HFFc6 (cell line): ENCODE data around the gene SPAG4. TPM values are rescaled to one million over a fixed set of nuclear protein-coding genes. Genes with fewer than 3 reads are reported as not detected.

Experiments
- DNase-seq: peaks from one replicate; pipeline ENCODE4 v3.0.0-alpha.2; 2018
- H3K27ac Mint-ChIP-seq: 2 replicates; pipeline ENCODE4 v1.8.0; 2020; ENCODE audit warnings: mild to moderate bottlenecking, mixed read lengths
- H3K27me3 Mint-ChIP-seq: 2 replicates; pipeline ENCODE4 v1.8.0; 2021; ENCODE audit warnings: mild to moderate bottlenecking, moderate library complexity, mixed read lengths; ENCODE audit not compliant: insufficient read depth
- H3K36me3 Mint-ChIP-seq: 2 replicates; pipeline ENCODE4 v1.8.0; 2021; ENCODE audit warnings: low read depth, mixed read lengths
- H3K4me1 Mint-ChIP-seq: 2 replicates; pipeline ENCODE4 v1.8.0; 2020; ENCODE audit warnings: low read depth, mixed read lengths
- H3K4me3 Mint-ChIP-seq: 2 replicates; pipeline ENCODE4 v1.8.0; 2020; ENCODE audit warnings: mild to moderate bottlenecking, moderate library complexity, mixed read lengths
- H3K9me3 Mint-ChIP-seq: 2 replicates; pipeline ENCODE4 v1.8.0; 2020; ENCODE audit warnings: mild to moderate bottlenecking, mixed read lengths
- total RNA-seq, 6 experiments: library from RNA; stranded (reverse); fragmentation: NEBNext Ultra II Directional; extraction: Animal tissue kit (Norgen Biotek cat#: 25700); gene quantifications; 2 replicates in 1 of 6; 3 replicates in 5 of 6; pipeline ENCODE4 v1.2.3, GENCODE V29; 2021
- TF ChIP-seq, protein P1 (sequence below): fragments of 200-600 bp; sonication (generic); IDR thresholded peaks from 2 replicates; pipeline ENCODE4 v1.5.0; 2021; ENCODE audit warnings: antibody characterized with exemption, mild to moderate bottlenecking

Gene SPAG4
- total RNA-seq, 6 experiments from 2014 or later, result 2.2 to 3.6 (median 2.8) TPM

DNA sequence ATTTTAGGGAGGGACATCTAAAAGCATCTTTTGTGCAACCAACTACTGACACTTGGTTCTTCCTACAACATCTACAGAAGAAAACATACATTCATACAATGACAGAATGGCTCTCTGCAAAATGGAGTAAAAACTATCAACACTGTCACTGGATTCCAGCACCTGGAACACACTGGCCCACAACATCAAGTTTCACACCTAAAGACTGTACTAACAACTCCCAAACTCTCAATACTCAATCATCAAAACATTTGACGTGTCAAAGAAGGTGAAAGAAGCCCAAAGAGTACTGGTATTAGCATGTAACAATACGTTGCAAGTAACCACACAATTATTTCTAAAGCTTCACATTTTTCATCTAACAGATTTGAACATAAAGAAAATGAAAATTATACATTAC is 46.9 kb downstream of the SPAG4 start:
- Mint-ChIP-seq H3K27me3 (peaks cover 2% of the 10 kb centered on the region), H3K36me3 (peaks cover 22% of the 10 kb centered on the region), H3K4me3 (peak overlapping the region; percentile 89), H3K9me3 (no peaks in the 10 kb centered on the region), H3K4me1 (peaks cover 53% of the 10 kb centered on the region), H3K27ac (peak overlapping the region; percentile 69)
- TF ChIP-seq, protein P1, sequence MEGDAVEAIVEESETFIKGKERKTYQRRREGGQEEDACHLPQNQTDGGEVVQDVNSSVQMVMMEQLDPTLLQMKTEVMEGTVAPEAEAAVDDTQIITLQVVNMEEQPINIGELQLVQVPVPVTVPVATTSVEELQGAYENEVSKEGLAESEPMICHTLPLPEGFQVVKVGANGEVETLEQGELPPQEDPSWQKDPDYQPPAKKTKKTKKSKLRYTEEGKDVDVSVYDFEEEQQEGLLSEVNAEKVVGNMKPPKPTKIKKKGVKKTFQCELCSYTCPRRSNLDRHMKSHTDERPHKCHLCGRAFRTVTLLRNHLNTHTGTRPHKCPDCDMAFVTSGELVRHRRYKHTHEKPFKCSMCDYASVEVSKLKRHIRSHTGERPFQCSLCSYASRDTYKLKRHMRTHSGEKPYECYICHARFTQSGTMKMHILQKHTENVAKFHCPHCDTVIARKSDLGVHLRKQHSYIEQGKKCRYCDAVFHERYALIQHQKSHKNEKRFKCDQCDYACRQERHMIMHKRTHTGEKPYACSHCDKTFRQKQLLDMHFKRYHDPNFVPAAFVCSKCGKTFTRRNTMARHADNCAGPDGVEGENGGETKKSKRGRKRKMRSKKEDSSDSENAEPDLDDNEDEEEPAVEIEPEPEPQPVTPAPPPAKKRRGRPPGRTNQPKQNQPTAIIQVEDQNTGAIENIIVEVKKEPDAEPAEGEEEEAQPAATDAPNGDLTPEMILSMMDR, result no peak
- DNase-seq, result no peak

DNA sequence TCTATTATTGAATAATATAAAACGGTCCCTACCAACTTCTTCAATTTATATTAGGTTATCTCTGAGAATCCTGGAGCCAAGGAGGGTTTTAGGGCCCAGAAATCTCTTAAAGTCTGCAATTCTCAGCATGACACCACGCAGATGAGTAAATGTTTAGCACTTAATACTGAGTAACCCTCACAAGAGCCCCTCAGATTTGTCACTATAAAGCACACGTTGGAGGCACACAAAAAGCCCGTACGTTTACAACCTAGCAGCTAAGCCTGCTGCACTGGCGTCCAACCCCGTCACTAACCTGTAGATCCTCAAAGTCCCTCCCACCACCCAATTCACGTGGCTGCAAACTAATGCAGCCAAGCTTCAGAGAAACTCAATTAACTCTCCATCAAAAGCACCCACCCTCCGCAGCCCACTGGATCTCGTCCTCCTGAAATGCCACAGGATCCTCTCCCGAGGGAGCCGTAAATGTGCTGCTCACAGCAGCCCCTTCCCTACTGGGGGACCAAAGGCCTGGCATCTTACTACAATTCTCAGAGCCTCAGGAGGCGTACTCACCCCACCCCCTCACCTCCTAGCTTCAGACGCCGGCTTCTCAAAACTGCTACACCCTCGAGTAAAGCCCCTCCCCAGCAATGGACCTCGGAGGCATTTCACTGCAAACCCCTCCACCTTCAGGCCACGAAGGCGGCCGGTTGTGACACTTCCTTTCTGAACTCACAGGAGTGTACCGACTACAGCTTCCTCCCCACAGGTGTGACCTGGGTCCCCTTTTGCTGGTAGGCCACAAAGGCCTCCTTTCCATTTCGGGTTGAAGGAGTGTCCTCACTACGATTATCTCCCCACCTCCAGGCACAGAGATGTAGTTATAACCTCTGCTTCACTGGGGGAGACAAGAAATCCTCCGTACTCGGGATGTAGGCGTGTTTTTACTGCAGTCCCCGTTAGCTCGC is 48.2 kb downstream of the SPAG4 start:
- peaks cover 2% of the 10 kb centered on the region for H3K27me3 Mint-ChIP-seq
- peak overlapping the region; percentile 89 for H3K4me3 Mint-ChIP-seq
- H3K27ac Mint-ChIP-seq, result peak overlapping the region; percentile 98
- H3K9me3 Mint-ChIP-seq, result no peaks in the 10 kb centered on the region
- peaks cover 32% of the 10 kb centered on the region for H3K36me3 Mint-ChIP-seq
- TF ChIP-seq, protein P1, result no peak
- peaks cover 51% of the 10 kb centered on the region for H3K4me1 Mint-ChIP-seq
- DNase-seq, result peak; percentile 3

DNA sequence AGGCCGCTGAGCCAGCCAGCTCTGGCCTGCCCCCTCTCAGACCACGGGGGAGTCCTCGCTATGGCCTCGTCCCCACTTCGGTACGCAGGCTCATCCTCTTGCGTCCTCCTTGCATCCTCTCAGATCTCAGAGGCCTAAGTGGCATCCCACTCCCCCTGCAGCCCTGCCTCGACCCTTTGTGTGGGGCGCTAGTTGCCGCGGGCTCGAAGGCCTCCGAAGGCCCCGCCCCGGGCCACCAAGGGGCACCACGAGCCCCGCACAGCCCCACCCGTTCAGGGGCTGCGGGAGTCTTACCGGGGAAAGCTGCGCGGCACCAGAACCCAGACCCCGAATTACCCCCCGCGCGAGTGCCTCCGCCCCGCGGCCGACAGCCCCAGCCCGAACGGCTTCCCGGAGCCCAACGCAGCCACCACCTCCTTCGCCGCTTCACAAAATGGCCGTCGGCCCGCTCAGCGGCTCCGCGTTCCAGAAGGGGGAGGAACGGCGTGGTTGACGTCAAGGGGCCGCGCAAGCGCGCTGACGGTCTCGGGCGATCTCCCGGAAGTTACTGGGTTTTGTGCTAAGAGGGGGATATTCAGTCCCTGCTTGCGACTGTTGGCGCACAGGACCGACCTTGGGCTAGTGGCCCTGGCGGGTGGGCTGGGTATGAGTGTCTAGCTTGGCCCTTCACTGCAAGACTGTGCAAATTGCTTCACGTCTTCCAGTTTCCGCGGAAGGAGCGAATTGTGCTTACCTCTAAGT is 49.0 kb downstream of the SPAG4 start, which contains the start of the genes CPNE1 and RBM12:
TSS of gene CPNE1 (minus strand) at position 435 of the 741 bp plus-strand sequence. CDS start 31,977 bp downstream, outside the sequence.
TSS of gene RBM12 (minus strand) at position 435 of the 741 bp plus-strand sequence. CDS start 9,578 bp downstream, outside the sequence.
- DNase-seq, result peak; percentile 87
- peaks cover 2% of the 10 kb centered on the region for H3K27me3 Mint-ChIP-seq
- H3K4me1 Mint-ChIP-seq, result peaks cover 42% of the 10 kb centered on the region
- TF ChIP-seq, protein P1, result no peak
- peak within 1 kb of the TSS; percentile 98 for H3K27ac Mint-ChIP-seq
- H3K9me3 Mint-ChIP-seq, result no peaks in the 10 kb centered on the region
- peak within 1 kb of the TSS; percentile 89 for H3K4me3 Mint-ChIP-seq
- peaks cover 37% of the 10 kb centered on the region for H3K36me3 Mint-ChIP-seq

DNA sequence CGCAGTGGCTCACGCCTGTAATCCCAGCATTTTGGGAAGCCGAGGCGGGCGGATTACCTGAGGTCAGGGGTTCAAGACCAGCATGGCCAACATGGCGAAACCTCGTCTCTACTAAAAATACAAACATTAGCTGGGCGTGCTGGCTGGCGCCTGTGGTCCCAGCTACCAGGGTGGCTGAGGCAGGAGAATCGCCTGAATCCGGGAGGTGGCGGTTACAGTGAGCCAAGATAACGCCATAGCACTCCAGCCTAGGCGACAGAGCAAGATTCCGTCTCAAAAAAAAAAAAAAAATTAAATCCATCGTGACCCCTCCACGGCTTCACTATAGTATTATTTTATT is 50.3 kb downstream of the SPAG4 start:
- H3K9me3 Mint-ChIP-seq, result no peaks in the 10 kb centered on the region
- TF ChIP-seq, protein P1, result no peak; the same call in 1 of the 2 replicates
- H3K36me3 Mint-ChIP-seq, result peaks cover 37% of the 10 kb centered on the region
- H3K27me3 Mint-ChIP-seq, result peaks cover 2% of the 10 kb centered on the region
- DNase-seq, result no peak
- no peak overlapping the region for H3K4me3 Mint-ChIP-seq
- H3K4me1 Mint-ChIP-seq, result peaks cover 30% of the 10 kb centered on the region
- H3K27ac Mint-ChIP-seq, result no peak overlapping the region; the same call in 1 of the 2 replicates

DNA sequence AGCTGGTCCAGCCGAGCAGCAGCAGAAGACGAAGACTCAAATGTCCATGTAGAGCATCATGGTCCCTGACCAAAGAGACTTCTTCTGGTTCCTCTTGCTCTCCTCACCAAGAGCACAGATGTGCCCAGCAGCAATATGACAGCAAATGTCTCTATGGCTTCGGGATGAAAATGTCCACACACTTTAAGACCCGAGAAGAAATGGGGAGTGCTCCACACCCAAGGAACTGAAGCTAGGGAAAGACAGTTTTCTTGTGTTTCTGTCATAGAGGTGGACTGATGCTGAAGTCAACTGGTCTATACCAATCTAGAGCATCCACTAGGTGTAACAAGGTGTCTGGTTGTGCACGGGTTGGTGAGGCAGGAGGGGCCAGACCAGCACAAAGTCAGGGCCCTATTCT is 53.6 kb downstream of the SPAG4 start:
- DNase-seq, result no peak
- TF ChIP-seq, protein P1, result no peak
- Mint-ChIP-seq H3K36me3 (peaks cover 27% of the 10 kb centered on the region), H3K27ac (no peak overlapping the region), H3K4me1 (peaks cover 6% of the 10 kb centered on the region), H3K27me3 (peaks cover 2% of the 10 kb centered on the region), H3K9me3 (no peaks in the 10 kb centered on the region), H3K4me3 (no peak overlapping the region)
